ENCODE measurements around the gene LNPEP.

The LNPEP gene

GRCh38 chr5:96990102-96990501 is 54.2 kb downstream of the LNPEP start:
- Histone ChIP-seq H3K4me1 (ENCODE audit: control insufficient read depth, low read length) (no peaks in the 10 kb centered on the region), H3K79me2 (ENCODE audit: control insufficient read depth, low read length) (0 out of 2 replicates have a peak, but pooled peaks cover 2% of the 10 kb centered on the region), H3F3A (ENCODE audit: control insufficient read depth, insufficient read depth) (peaks cover 7% of the 10 kb centered on the region; the same call in 1 of the 2 replicates), H3K27me3 (ENCODE audit: control insufficient read depth, low read length) (no peaks in the 10 kb centered on the region), H3K27ac (ENCODE audit: low read depth, low read length) (no peak overlapping the region), H3K36me3 (ENCODE audit: control insufficient read depth, low read length) (peaks cover 77% of the 10 kb centered on the region), H3K9me2 (replicated peaks; ENCODE audit: control insufficient read depth, low read length) (no peaks in the 10 kb centered on the region), H3K4me2 (ENCODE audit: low read length) (no peak overlapping the region), H3K4me3 (ENCODE audit: low read length) (no peak overlapping the region), H4K20me1 (ENCODE audit: control insufficient read depth, insufficient read depth, low read depth, low read length) (no peaks in the 10 kb centered on the region), H3K9me3 (ENCODE audit: control insufficient read depth, insufficient read depth, low read length) (no peaks in the 10 kb centered on the region)
- TF ChIP-seq CTCF (IDR thresholded peaks at IDR 0.05; ENCODE audit: low read depth, low read length, poor library complexity, severe bottlenecking) (no peak), EZH2phosphoT487 (IDR thresholded peaks at IDR 0.05; ENCODE audit: borderline replicate concordance, low read length) (no peak)

- no peak overlapping the region for H3K4me2 ChIP-seq (ENCODE audit: low read length)
- no peaks in the 10 kb centered on the region for H4K20me1 ChIP-seq (ENCODE audit: control insufficient read depth, insufficient read depth, low read depth, low read length)
- H3F3A ChIP-seq (ENCODE audit: control insufficient read depth, insufficient read depth), result peaks cover 7% of the 10 kb centered on the region; the same call in 1 of the 2 replicates
- no peaks in the 10 kb centered on the region for H3K27me3 ChIP-seq (ENCODE audit: control insufficient read depth, low read length)
- no peaks in the 10 kb centered on the region for H3K4me1 ChIP-seq (ENCODE audit: control insufficient read depth, low read length)
- no peaks in the 10 kb centered on the region for H3K9me2 ChIP-seq (replicated peaks; ENCODE audit: control insufficient read depth, low read length)
- H3K79me2 ChIP-seq (ENCODE audit: control insufficient read depth, low read length), result 0 out of 2 replicates have a peak, but pooled peaks cover 2% of the 10 kb centered on the region
- H3K36me3 ChIP-seq (ENCODE audit: control insufficient read depth, low read length), result peaks cover 66% of the 10 kb centered on the region
- H3K27ac ChIP-seq (ENCODE audit: low read depth, low read length), result no peak overlapping the region
- no peak overlapping the region for H3K4me3 ChIP-seq (ENCODE audit: low read length)
- no peak for TF ChIP-seq CTCF (IDR thresholded peaks at IDR 0.05; ENCODE audit: low read depth, low read length, poor library complexity, severe bottlenecking)
- TF ChIP-seq EZH2phosphoT487 (IDR thresholded peaks at IDR 0.05; ENCODE audit: borderline replicate concordance, low read length), result no peak
- H3K9me3 ChIP-seq (ENCODE audit: control insufficient read depth, insufficient read depth, low read length), result no peaks in the 10 kb centered on the region
Observed at GRCh38 chr5:96991708-96992107, 55.8 kb downstream of the LNPEP start.

DNA sequence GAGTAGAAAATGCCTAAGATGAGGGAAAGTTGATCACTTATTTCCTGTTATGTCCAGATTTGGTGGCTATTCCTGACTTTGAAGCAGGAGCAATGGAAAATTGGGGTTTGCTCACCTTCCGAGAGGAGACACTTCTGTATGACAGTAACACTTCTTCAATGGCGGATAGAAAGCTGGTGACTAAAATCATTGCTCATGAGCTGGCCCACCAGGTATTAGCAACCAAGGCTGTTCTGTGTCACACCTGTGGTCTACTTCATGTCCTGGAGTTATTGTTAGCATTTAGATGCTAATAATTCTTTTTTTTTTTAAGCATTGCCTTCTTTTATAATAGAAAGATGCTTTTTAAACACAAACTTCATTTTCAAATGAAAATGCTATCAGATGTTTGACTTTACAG is 57.9 kb downstream of the LNPEP start:
- no peaks in the 10 kb centered on the region for H4K20me1 ChIP-seq (ENCODE audit: control insufficient read depth, insufficient read depth, low read depth, low read length)
- no peak overlapping the region for H3K4me2 ChIP-seq (ENCODE audit: low read length)
- no peaks in the 10 kb centered on the region for H3K4me1 ChIP-seq (ENCODE audit: control insufficient read depth, low read length)
- H3K36me3 ChIP-seq (ENCODE audit: control insufficient read depth, low read length), result peaks cover 66% of the 10 kb centered on the region
- no peak for TF ChIP-seq EZH2phosphoT487 (IDR thresholded peaks at IDR 0.05; ENCODE audit: borderline replicate concordance, low read length)
- no peak for TF ChIP-seq CTCF (IDR thresholded peaks at IDR 0.05; ENCODE audit: low read depth, low read length, poor library complexity, severe bottlenecking)
- H3K9me3 ChIP-seq (ENCODE audit: control insufficient read depth, insufficient read depth, low read length), result no peaks in the 10 kb centered on the region
- no peaks in the 10 kb centered on the region for H3K27me3 ChIP-seq (ENCODE audit: control insufficient read depth, low read length)
- no peak overlapping the region for H3K27ac ChIP-seq (ENCODE audit: low read depth, low read length)
- no peaks in the 10 kb centered on the region for H3K9me2 ChIP-seq (replicated peaks; ENCODE audit: control insufficient read depth, low read length)
- no peak overlapping the region for H3K4me3 ChIP-seq (ENCODE audit: low read length)
- no peaks in the 10 kb centered on the region for H3F3A ChIP-seq (ENCODE audit: control insufficient read depth, insufficient read depth)
- H3K79me2 ChIP-seq (ENCODE audit: control insufficient read depth, low read length), result 0 out of 2 replicates have a peak, but pooled peaks cover 2% of the 10 kb centered on the region
